Retina (tissue), 1 donor: ENCODE measurements around the gene COL9A2.
A peak's percentile ranks its signal among the peaks of the same experiment; 100 is the strongest.
"Not testable (repeated sequence)": the region's sequence is repeated elsewhere in the genome, so short reads cannot be mapped to it uniquely, and the experiment has no call there.

Experiments
- DNase-seq: peaks from one replicate; pipeline ENCODE4 v3.0.0-alpha.2; 2016

Gene COL9A2

DNA sequence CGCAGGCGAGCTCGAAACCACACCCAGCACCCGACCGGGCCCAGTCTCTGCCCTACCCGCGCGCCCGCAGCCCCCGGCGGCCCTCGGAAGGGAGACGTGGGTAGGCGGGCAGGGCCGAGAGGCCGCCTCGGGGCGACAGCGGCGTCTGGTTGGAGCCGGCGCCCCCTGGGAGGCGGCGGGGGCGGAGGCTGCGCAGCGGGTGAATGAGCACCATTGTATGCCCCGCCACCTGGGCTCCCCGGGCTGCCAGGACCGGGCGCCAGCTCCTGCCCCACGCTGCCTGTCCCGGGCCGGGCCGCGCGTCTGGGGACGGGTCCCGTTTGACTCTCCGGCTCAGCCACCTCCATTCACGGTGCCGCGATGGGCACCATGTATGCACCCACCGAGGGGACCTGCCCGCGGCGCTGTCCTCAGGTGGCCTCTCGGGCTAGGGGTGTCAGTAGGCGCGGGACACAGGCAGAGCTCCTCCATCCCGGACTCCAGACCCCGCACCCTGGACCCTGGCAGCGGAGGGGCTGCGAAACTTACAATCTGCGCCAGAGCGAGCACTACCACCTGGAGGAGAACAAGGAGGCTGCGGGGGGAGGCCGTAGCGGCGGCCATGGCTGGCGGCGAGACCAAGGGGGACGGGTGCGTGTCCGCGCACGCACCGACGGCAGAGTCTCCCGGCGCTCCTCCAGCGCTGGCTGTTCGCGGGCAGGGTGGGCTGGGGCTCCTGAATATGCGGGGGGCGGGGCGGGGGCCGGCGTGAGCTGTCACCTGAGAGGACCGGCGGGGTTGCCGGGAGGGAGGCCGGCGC is at the start of gene COL9A2:
Gene COL9A2, minus strand, starts transcription at position 692 of the 799 bp plus-strand sequence. Its CDS starts 89 bp downstream, at position 603.
- peak; percentile 80 for DNase-seq

DNA sequence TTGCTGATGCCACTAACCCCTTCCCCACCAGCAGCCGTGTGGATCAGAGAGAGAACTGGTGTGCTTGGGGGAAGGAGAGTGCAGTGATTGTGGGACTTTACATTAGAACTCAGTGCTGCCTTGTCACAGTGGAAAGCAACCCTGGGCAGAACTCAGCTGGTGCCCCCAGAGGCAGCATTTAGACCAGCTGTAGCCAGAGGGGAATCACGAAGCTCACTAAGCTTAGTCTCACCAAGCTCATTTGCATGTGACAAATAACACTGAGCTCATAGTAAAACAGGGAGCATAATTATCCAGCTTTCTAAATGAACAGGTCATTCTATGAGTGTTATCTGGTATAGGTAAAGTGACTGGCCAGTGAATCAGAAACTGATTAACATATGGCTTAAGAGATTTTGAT is 46.6 kb upstream of the COL9A2 start:
- no peak for DNase-seq

DNA sequence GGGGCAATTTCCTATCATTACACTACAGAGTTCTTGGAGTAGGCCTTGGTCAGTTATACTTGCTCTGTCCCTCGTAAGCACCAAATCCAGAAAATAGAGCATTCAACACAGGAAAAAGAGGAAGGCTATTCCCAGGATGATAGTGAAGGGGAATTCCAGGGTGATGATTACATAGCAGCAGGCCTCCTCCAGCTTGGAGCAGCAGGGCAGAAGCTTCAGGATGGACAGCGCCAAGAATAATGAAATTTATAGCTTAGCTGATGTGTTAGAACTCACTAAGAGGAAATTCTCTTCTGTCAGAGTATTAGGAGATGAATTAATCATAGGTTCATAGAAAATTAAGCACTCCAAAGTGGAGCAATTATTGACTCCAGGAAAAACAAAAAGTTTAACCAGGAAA is 45.6 kb upstream of the COL9A2 start:
- DNase-seq, result no peak

DNA sequence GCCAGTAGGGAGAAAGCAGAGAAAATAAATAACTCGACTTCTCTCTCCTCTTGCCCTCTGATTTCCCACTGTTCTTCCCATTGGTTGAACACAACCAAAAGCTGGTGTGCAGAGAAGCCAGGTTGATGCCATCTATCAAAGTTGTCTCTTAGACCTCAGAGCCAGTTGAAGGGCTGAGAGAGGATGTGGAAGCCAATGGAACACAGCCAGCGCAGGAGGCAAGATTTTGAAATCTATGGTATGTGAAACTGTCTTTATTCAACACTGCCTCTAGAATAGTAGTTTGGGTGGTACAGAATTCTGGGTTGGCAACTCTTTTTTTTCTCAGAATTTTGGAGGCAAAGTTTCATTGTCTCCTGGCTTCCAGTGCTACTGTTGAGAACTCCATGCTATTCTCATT is 45.1 kb upstream of the COL9A2 start:
- no peak for DNase-seq

DNA sequence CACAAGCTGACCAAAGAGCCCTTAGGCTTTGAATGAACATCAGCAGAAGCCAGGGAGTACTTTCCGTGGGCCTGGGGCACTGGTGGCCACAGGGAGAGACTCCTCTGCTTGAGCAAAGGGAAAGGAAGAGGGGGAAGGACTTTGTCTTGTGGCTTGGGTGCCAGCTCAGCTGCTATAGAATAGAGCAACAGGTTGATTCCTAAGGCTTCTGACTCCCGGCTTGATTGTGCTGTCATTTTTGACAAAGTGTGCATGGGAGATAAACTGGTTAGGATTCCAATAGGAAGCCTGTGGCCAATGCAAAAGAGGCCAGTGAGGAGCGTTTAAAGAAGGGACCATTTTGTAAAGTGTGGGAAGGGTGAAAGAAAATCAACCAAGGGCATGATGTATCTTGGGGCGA is 44.6 kb upstream of the COL9A2 start:
- no peak for DNase-seq

DNA sequence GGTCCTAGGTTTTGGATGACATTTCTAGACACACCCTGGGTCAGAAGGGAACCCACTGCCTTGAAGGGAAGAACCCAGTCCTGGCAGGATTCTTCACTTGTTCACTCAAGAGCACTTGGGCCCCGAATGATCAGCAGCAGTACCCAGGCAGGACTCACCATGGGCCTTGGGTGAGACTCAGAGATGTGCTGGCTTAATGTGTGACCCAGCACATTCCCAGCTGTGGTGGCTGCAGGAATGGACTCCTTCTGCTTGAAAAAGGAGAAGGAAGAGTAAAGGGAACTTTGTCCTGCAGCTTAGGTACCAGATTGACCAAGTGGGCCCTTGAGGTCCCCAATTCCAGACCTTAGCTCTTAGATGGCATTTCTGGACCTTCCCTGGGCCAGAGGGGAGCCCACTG is 44.1 kb upstream of the COL9A2 start:
- DNase-seq, result no peak

DNA sequence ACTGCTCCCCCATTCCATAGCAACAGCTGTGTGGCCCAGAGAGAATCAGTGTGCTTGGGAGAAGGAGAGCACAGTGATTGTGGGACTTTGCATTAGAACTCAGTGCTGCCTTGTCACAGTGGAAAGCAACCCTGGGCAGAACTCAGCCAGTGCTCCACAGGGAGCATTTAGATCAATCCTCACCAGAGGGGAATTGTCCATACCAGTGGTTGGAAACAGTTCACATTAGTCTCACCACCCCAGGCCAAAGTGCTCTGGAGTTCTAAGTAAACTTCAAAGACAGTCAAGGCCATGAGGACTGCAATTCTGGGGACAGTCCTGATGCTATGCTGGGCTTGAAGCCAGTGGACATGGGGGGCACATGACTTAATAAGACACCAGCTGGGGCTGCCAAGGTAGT is 43.5 kb upstream of the COL9A2 start:
- DNase-seq, result no peak

DNA sequence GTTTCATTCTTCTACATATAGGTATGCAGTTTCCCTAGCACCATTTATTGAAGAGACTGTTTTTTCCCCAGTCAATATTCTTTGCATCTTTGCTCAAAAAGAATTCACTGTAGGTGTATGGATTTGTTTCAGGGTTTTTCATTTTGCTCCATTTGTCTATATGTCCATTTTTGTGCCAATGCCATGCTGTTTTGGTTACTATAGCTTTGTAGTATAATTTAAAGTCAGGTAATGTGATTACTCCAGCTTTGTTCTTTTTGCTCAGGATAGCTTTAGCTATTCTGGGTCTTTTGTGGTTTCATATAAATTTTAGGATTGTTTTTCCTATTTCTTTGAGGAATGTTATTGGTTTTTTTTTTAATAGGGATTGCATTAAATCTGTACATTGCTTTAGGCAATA is 40.5 kb upstream of the COL9A2 start:
- DNase-seq, result no peak

DNA sequence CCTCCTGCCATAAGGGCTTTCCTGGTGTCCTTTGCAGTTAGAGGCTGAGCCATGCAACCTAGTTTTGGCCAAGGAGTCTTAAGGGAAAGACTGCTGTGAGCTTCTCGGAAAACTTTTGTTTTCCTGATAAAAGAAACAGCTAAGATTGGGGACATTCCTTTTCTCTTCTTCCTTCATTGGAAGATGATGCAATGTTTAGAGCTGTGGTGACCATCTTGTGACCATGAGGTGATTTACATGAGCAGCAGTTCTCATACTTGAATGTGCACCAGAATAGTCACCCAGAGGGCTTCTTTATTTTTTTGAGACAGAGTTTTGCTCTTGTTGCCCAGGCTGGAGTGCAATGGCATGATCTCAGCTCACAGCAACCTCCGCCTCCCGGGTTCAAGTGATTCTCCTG is 36.0 kb upstream of the COL9A2 start:
- no peak for DNase-seq

DNA sequence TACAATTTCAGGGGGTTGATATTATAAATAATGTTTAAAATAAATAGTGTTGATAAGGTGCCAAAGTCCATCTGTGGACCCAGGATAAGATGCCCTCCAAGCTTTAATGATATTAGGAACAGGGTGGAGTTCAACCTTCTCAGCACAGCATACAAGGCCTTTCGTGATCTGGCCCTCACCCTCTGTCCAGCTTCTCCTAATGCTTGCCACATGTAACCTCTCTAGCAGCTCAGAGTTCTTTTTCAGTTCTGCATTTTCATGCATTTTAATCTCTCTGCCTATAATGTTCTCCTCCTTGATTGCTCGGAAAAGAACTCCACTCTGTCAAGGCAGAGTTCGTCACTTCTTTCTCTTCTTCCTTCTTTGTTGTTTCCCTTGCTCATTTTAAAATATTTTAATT is 35.0 kb upstream of the COL9A2 start:
- DNase-seq, result no peak

DNA sequence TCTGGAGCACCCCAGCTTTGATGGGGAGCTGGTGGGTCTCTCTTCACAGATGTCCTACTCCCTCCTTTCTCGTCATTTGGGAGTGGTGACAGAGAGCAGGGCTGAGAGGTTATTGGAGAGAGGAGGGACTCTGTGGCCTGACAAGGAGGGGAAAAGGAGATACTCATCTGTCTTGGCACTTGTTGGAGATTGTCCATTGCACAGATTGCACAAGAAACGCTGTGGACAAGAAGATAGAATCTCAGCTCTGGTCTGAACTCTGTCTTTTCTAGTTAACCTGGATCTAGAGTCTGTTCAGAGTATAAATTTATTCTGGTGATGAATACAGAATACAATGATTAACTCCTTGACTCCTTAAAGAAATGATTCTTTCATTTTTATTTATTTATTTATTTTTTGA is 34.0 kb upstream of the COL9A2 start:
- DNase-seq, result no peak

DNA sequence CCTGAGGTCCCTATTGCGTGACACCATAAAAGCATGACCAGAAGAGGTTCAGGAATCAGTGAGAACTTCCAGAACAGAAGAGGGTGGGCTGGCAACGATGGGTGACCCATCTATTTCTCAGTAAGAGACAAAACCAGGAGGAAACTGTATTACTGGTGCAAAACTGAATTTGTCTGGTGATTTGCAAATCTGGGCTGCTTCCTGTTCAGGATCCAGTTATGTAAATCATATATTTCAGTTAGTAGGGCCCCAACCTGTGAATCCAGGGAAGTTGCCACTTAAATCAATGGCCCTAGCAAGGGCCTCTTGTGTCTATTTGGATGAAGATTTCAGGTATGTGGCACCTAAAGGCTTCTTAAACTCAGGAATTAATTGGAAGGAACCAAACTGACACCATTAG is 33.3 kb upstream of the COL9A2 start:
- no peak for DNase-seq

DNA sequence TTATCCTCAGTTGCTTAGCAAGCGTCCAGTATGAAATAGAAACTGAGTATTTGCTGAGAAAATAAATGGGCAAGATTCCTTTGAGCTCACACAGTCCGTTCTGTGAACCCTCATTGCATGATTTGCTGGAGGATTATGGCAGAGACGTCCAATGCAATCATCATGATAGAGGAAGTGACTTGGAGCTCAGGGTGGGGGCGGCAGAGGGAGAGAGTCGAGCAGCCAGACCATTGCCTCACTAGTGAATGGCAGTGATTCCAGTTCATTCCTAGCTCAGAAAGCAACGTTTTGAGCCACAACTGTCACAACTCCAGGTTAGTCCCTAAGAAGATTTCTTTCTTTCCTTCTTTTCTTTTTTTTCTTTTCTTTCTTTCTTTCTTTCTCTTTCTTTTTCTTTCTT is 27.5 kb upstream of the COL9A2 start:
- DNase-seq, result peak; percentile 47

DNA sequence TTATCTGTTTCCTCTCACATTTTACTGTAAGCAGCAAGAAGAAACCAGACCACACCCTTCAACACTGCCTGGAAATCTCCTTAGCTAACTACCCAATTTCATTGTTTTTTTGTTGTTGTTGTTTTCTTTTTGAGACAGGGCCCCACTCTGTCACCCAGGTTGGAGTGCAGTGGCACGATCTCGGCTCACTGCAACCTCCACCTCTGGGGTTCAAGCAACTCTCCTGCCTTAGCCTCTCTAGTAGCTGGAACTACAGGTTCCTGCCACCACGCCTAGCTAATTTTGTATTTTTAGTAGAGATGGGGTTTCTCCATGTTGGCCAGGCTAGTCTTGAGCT is 25.3 kb upstream of the COL9A2 start:
- not testable (repeated sequence) for DNase-seq

DNA sequence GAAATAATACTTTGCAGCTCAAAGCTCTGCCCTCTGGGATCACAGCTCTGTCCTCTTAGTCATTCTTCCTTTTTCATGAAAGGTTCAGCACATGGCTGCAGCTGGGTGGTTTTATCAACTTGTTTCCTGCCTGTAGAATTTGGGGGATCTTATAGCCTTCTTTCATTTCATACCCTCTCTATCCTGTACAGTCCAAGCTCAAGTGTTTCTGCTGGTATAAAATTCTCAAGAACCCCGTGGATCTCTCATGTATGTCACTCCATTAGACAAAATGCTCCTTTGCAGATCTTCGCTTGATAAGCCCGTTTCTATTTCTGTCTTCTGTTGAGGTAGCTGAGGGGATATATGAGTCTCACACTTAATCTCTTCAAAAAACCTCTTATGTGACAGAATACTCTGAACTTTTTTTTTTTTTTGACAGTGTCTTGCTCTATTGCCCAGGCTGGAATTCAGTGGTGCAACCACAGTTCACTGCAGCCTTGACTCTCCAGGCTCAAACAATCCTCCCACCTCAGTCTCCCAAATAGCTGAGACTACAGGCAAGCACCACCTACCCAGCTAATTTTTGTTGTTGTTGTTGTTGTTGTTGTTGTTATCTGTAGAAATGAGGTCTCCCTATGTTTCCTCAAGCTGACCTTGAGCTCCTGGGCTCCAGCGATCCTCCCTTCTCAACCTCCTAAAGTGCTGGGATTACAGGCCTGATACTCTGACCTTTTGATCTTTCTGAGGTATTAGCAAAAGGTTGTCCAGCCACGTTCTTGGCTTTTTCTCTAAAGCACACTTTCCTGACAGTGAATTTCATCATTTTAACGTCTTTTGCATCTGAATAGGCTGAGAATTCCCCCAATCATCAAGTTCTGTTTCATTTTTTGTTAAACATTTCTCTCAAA is 24.6 kb upstream of the COL9A2 start:
- no peak for DNase-seq

DNA sequence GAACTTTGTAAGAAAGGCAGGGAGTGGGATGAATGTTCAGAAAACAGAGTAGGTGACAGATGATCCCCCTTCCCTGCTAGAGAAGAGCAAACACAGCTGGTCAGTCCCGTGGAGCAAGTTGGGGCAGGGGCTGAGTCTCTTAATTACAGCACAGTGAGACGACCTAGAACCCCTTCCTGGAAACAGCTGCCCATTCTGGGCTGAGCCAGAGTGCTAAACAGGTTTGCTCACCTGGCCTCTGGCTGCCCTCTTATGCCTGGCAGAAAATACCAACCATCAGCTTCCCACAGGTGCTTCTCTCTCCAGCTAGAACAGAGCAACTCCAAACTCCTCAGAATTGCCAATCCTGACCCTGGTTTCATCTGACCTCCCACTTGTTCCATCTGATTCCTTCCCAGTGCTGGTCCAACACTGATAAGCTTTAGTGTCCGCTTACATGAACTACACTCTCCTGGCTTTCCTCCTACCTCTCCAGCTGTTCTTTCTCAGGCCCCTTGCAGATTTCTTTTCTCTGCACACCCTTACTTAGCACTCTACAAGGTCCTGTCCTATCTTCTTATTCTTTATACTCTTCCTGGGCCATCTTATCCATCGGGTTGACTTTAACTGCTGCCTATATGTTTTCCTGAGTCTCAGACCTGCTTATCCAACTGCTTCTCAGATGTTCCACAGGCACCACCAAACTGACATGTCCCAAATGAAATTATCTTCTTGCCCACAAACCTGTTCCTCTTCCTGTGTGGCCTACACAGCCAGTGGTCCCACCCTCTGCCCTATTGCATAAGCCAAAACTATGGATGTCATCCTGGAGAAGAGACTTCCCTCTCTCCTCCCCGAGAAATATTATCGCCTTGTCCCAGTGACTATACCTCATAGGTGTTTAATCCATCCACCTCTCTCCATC is 22.6 kb upstream of the COL9A2 start:
- no peak for DNase-seq

DNA sequence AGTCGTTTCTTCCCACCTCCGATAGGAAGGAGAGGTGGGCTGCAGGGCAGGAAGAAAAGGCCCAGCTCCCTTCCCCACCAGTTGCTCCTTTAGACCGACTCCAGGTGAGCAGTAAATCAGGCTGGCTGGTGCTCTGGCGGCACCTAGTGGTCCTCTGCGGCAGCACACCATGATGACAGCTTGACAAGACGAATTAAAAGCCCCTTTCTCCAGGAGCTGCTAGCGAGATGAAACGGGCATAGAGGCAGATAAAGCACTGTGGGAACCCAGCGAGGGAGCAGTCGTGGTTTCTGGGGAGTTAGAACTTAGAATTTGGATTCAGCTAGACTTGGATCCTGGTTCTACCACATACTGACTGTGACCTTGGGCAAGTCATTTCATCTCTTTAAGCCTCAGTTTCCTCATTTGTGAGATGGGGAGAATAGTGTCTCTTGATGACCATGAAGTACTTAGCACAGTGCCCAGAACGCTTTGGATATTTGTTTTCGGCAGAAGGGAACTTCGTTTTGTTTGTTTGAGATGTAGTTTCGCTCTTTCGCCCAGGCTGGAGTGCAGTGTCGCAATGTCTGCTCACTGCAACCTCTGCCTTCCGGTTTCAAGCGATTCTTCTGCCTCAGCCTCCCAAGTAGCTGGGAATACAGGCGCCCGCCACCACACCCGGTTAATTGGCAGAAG is 21.8 kb upstream of the COL9A2 start:
- DNase-seq, result peak; percentile 90

DNA sequence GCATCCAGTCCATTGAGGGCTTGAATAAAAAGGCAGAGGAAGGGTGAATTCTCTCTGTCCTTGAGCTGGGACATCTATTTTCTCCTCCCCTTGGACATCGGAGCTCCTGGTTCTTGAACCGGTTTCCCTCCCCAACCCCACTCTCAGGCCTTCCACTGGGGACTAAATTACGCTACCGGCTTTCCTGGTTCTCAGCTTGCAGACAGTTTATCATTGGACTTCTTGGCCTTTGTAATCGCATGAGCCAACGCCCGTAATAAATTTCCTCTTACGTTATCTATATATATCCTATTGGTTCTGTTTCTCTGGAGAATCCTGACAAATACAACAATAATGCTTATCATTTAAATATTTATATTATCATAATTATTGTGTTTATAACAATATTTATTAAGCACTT is 20.4 kb upstream of the COL9A2 start:
- DNase-seq, result no peak

DNA sequence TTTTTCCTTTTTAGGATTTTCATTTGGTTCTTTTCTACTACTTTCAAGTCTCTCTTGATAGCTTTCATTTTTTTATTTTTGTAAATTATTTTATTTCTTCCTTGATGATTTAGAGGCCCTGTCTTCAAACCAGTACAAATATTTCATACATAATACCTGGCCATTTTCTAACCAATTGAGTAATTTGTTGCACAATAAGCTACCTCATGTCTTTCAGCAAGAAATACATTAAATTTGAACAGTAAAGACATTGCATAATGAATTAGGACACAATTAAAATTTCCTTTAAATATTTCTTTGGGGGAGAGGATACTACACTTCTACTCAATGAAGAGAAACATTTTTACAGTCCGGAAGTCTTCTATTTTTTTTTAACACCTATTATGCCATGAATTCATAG is 15.6 kb upstream of the COL9A2 start:
- DNase-seq, result no peak

DNA sequence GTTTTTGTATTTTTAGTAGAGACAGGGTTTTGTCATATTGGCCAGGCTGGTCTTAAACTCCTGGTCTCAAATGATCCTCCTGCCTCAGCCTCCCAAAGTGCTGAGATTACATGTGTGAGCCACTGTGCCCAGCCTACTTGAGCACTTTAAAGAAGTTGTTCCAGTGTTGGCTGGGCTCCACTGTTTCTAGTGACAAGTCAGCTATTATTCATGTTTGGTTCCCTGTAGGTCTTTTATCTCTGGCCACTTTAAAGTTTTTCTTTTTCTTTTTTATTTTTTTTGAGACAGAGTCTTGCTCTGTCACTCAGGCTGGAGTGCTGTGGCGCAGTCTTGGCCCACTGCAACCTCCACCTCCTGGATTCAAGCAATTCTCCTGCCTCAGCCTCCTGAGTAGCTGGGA is 14.3 kb upstream of the COL9A2 start:
- DNase-seq, result not testable (repeated sequence)

DNA sequence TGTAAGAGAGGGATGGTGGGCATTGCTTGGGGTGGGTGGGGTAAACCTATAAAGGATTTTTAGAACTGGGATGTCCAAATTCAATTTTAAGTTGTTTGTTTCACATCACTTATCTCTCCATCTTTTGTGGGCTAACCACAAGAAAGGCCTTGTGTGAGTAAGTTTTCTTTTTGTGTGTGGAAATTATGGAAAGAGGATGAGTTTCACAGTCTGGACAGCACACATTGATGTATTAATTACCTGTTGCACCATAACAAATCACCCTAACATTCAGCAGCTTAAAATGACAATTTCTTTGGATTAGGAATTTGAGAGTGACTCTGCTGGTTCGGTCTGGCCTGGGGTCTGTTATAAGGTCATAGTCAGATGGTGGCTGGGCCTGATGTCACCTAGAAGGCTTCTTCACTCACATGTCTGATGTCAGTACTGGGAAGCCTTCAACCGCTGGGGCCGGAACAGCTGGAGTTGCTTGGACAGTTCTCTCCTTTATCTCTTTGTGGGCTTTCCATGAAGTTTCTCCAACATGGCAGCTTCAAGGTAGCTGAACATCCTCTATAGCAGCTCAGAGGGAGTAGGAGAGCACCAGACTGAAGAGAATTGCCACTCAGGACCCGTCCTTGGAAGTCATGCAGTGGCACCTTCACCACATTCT is 2.0 kb upstream of the COL9A2 start:
- DNase-seq, result no peak

DNA sequence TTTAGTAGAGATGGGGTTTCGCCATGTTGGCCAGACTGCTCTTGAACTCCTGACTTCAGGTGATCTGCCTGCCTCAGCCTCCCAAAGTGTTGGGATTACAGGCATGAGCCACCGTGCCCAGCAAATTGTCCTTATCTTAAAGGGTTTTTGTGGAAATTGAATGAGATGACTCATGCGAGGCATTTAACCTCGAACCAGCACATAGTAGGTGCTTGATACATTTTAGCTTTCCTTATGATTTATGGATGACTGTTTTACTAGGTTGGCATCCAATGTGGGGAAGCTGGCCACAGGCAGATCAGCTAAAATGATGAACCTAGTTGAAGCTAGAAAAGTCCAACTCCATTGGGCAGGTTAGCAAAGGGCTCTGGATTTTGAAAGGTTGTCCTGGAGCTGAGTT is 1.4 kb upstream of the COL9A2 start:
- no peak for DNase-seq
